Measurements from ENCODE around the gene ALCAM.

GRCh38 chr3:105399062-105399461 lies 32.4 kb downstream of the ALCAM start:
- TF ChIP-seq CTCF (conservative IDR thresholded peaks at IDR 0.05) (no peak), ZFX (IDR thresholded peaks at IDR 0.05) (no peak)
